Neural cell (in vitro differentiated cells): Measurements from ENCODE around the gene DZIP3.
"Not testable (repeated sequence)": the region's sequence is repeated elsewhere in the genome, so short reads cannot be mapped to it uniquely, and the experiment has no call there.

ENCODE experiments used
- CTCF ChIP-seq: fragments of 450-650 bp; IDR thresholded peaks from 2 replicates; pipeline ENCODE4 v1.5.1; 2014; ENCODE audit warnings: antibody characterized with exemption, mild to moderate bottlenecking, moderate library complexity; ENCODE audit not compliant: poor library complexity, severe bottlenecking
- EZH2 ChIP-seq: fragments of 200-600, 300-800 bp; shearing (Covaris generic), sonication (generic); IDR thresholded peaks from 2 replicates; pipeline ENCODE4 v1.6.1; 2014; ENCODE audit warnings: antibody characterized with exemption, low read length, borderline replicate concordance, mild to moderate bottlenecking; ENCODE audit not compliant: insufficient read depth, poor library complexity, severe bottlenecking
- REST ChIP-seq: IDR thresholded peaks from 2 replicates; pipeline ENCODE4 v1.6.1; 2012; ENCODE audit warnings: borderline replicate concordance
- TAF1 ChIP-seq: IDR thresholded peaks from 2 replicates; pipeline ENCODE4 v1.6.1; 2012; ENCODE audit warnings: low read depth

- TF ChIP-seq EZH2, CTCF, REST, TAF1: not testable (repeated sequence)
These were observed 102.8 kb downstream of the DZIP3 start for GRCh38 chr3:108692286-108692685.
